OCI-LY7 (cell line): Measurements from ENCODE around the gene SLC41A3. TPM values are rescaled to one million over a fixed set of nuclear protein-coding genes. Genes with fewer than 3 reads are reported as not detected.

Source experiments
- BruUV-seq: library from RNA; stranded (reverse); fragments of 400-500 nt; replicated peaks from 2 replicates; lab custom pipeline; 2021; lab: Mats Ljungman, UMichigan
- CTCF ChIA-PET: fragments of 300-600 bp; sonication (Branson Sonifier 250); formaldehyde crosslinking; loops from one replicate; lab custom pipeline; 2022; ENCODE audit warnings: antibody characterized with exemption; ENCODE audit not compliant: unreplicated experiment; lab: Charles Lee
- POLR2A ChIA-PET: fragments of 300-600 bp; sonication (Branson Sonifier 250); formaldehyde crosslinking; loops from one replicate; lab custom pipeline; 2022; ENCODE audit warnings: antibody characterized with exemption; lab: Charles Lee
- DNase-seq: peaks from one replicate; pipeline ENCODE4 v3.0.0-alpha.2; 2015; ENCODE audit warnings: low spot score
- H2AFZ ChIP-seq: fragments of 200-600 bp; sonication (generic), shearing (Covaris generic); 2 replicates; pipeline ENCODE4 v1.6.1; 2014; ENCODE audit warnings: mild to moderate bottlenecking, antibody characterized with exemption, low read length, moderate library complexity
- H3K27ac ChIP-seq: fragments of 200-600 bp; sonication (generic); 2 replicates; pipeline ENCODE4 v1.5.1; 2014; ENCODE audit warnings: mixed run types, low read depth, mild to moderate bottlenecking, moderate library complexity, low read length, inconsistent platforms; ENCODE audit not compliant: poor library complexity, severe bottlenecking
- H3K36me3 ChIP-seq: fragments of 200-600 bp; sonication (generic); 2 replicates; pipeline ENCODE4 v1.6.1; 2014; ENCODE audit warnings: mild to moderate bottlenecking, antibody characterized with exemption, low read length, moderate library complexity, mixed read lengths; ENCODE audit not compliant: insufficient read depth
- H3K4me1 ChIP-seq: fragments of 200-600 bp; sonication (generic); 2 replicates; pipeline ENCODE4 v1.5.1; 2014; ENCODE audit warnings: mild to moderate bottlenecking, low read length; ENCODE audit not compliant: insufficient read depth, poor library complexity, severe bottlenecking
- H3K4me2 ChIP-seq: fragments of 200-600 bp; sonication (generic); 2 replicates; pipeline ENCODE4 v1.6.1; 2014; ENCODE audit warnings: mild to moderate bottlenecking, low read length
- H3K4me3 ChIP-seq: fragments of 200-600 bp; sonication (generic); 2 replicates; pipeline ENCODE4 v1.5.1; 2014; ENCODE audit warnings: mild to moderate bottlenecking, low read depth, low read length; ENCODE audit not compliant: poor library complexity, severe bottlenecking
- H3K79me2 ChIP-seq: fragments of 200-600 bp; sonication (generic); 2 replicates; pipeline ENCODE4 v1.6.1; 2016; ENCODE audit warnings: low read depth, mild to moderate bottlenecking, low read length, moderate library complexity, mixed read lengths; ENCODE audit not compliant: insufficient read depth
- H3K9me2 ChIP-seq: fragments of 200-600 bp; sonication (generic); 2 replicates; pipeline ENCODE4 v1.6.1; 2016; ENCODE audit warnings: mild to moderate bottlenecking, low read length, mixed read lengths; ENCODE audit not compliant: insufficient read depth
- H3K9me3 ChIP-seq: fragments of 200-600 bp; sonication (generic); 2 replicates; pipeline ENCODE4 v1.6.1; 2014; ENCODE audit warnings: mild to moderate bottlenecking, mixed run types, low read length, mixed read lengths
- H4K20me1 ChIP-seq: fragments of 200-600 bp; sonication (generic); 2 replicates; pipeline ENCODE4 v1.6.1; 2014; ENCODE audit warnings: mild to moderate bottlenecking, antibody characterized with exemption, low read length, moderate library complexity, mixed read lengths; ENCODE audit not compliant: insufficient read depth
- CTCF ChIP-seq: fragments of 200-600 bp; sonication (generic); conservative IDR thresholded peaks from 2 replicates; pipeline ENCODE4 v1.5.1; 2014; ENCODE audit warnings: mild to moderate bottlenecking, antibody characterized with exemption, low read length, moderate library complexity, mixed read lengths
- EZH2phosphoT487 ChIP-seq: fragments of 200-600 bp; sonication (generic); IDR thresholded peaks from 2 replicates; pipeline ENCODE4 v1.6.1; 2018; ENCODE audit warnings: low read depth, borderline replicate concordance, mild to moderate bottlenecking, mixed run types, antibody characterized with exemption, low read length, moderate library complexity, mixed read lengths
- intact Hi-C: fragments of 100-400 bp; cut with micrococcal nuclease; formaldehyde crosslinking; loops from one replicate; pipeline ENCODE4 v1.10.0; 2022; ENCODE audit not compliant: unreplicated experiment
- total RNA-seq, 2 experiments: library from RNA; depleted of rRNA in 1 of 2; stranded (reverse); fragments of >200 nt in 1 of 2; shearing (Covaris generic) in 1 of 2; gene quantifications; 2 replicates each; pipeline ENCODE4 v1.2.3, GENCODE V29; 2014 to 2022

SLC41A3 gene
- total RNA-seq, 2 experiments from 2014 or later: 31.9 to 35.9 TPM

DNA sequence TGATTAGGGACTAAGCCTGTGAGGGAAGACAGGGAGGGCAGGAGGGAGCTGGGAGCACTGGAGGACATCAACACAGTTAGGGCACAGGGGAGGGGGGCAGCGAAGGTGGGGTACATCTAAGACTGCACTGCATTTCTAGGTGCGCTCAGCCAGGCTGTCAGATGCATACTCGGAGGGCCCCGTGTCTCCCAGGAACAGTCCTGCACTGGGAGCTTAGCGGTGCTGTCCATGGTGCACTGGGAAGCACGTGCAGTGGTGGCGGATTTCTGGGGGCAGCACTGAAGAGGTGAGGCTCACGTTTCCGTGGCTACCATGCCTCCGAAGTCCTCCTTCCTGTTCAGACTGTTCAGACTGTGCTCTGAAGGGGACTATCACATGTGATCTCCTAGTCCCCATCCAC is 60.5 kb downstream of the SLC41A3 start:
- no peaks in the 10 kb centered on the region for H3K4me1 ChIP-seq
- intact Hi-C loops: no loop called here
- BruUV-seq: no TSS peak
- H2AFZ ChIP-seq: no peak overlapping the region
- peaks cover 12% of the 10 kb centered on the region for H3K9me3 ChIP-seq
- no peak for TF ChIP-seq CTCF
- TF ChIP-seq EZH2phosphoT487: no peak
- ChIA-PET CTCF (no interaction called here), POLR2A (interaction anchor here (0.6 kb wide), 1 partner anchor 819 kb away, joined by 3 read pairs; no protein-coding TSS in a partner anchor)
- no peak for DNase-seq
- H3K4me3 ChIP-seq: no peak overlapping the region
- H3K79me2 ChIP-seq: no peaks in the 10 kb centered on the region
- H3K27ac ChIP-seq: no peak overlapping the region
- no peaks in the 10 kb centered on the region for H4K20me1 ChIP-seq
- peaks cover 4% of the 10 kb centered on the region for H3K36me3 ChIP-seq
- H3K4me2 ChIP-seq: no peak overlapping the region
- no peaks in the 10 kb centered on the region for H3K9me2 ChIP-seq

DNA sequence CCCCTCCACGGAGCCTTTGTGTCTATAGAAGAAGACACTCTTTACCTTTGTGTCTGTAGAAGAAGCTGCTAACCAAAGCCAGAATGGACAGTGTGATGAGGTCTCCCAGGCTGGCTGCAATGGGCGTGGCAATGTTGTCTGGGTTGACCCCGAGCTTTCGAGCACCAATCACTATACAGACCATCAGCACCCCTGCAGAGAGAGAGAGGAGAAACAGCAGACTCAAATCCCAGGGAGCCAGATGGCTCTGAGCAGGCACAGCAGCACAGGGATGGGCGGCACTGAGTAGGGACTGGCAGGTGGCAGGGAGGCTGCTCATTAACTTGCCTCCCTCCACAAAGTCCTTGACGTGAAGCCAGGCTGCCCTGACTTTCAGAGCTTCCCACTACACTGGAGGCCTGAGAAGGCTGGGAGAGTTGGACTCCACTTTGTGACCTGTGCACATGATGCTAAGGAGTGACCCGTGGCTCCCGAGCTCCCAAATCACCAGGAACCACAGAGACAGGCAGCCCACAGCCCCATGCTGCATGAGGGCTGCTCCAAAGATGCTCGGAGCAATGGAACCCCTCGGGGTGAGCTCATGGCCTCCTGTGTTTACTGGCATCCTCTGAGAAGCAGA is 61.1 kb downstream of the SLC41A3 start:
- no TSS peak for BruUV-seq
- intact Hi-C loops: no loop called here
- POLR2A ChIA-PET: interaction anchor here (0.6 kb wide), 1 partner anchor 820 kb away, joined by 3 read pairs; no protein-coding TSS in a partner anchor

More for the DNA sequence above, 61.1 kb downstream of the SLC41A3 start:
- H3K27ac ChIP-seq: no peak overlapping the region
- H3K36me3 ChIP-seq: peaks cover 4% of the 10 kb centered on the region; the same call in 1 of the 2 replicates
- H3K9me2 ChIP-seq: no peaks in the 10 kb centered on the region
- H3K79me2 ChIP-seq: no peaks in the 10 kb centered on the region
- H3K4me2 ChIP-seq: no peak overlapping the region
- no peaks in the 10 kb centered on the region for H3K4me1 ChIP-seq
- no peak for DNase-seq
- H4K20me1 ChIP-seq: no peaks in the 10 kb centered on the region
- TF ChIP-seq EZH2phosphoT487 (no peak), CTCF (no peak)
- no peak overlapping the region for H2AFZ ChIP-seq
- CTCF ChIA-PET: no interaction called here
- H3K4me3 ChIP-seq: no peak overlapping the region
- H3K9me3 ChIP-seq: peaks cover 7% of the 10 kb centered on the region; the same call in 1 of the 2 replicates
